Bronchial epithelial cell (primary cell): ENCODE data around the gene PPP2R5E. TPM values are rescaled to one million over a fixed set of nuclear protein-coding genes. Genes with fewer than 3 reads are reported as not detected.

ENCODE experiments used
- DNase-seq: peaks from one replicate; pipeline ENCODE4 v3.0.0-alpha.2; 2010; ENCODE audit warnings: low read depth
- FAIRE-seq: peaks from 2 replicates; lab custom pipeline; 2011; peaks lifted over from hg19 to GRCh38; lab: Jason Lieb, UNC
- H3K27me3 ChIP-seq: 2 replicates; pipeline ENCODE4 v1.5.1; 2011; ENCODE audit warnings: low read length; ENCODE audit not compliant: control insufficient read depth, insufficient read depth
- H3K36me3 ChIP-seq: 2 replicates; pipeline ENCODE4 v1.5.1; 2011; ENCODE audit warnings: low read length; ENCODE audit not compliant: control insufficient read depth, insufficient read depth
- H3K4me3 ChIP-seq: 2 replicates; pipeline ENCODE4 v1.5.1; 2011; ENCODE audit warnings: mild to moderate bottlenecking, low read depth, low read length, control low read depth
- CTCF ChIP-seq: IDR thresholded peaks from 2 replicates; pipeline ENCODE4 v1.5.1; 2011; ENCODE audit warnings: mild to moderate bottlenecking, moderate library complexity, low read length, control low read depth, inconsistent platforms; ENCODE audit not compliant: insufficient read depth, severe bottlenecking
- total RNA-seq: library from RNA; depleted of rRNA; stranded (reverse); fragments of >200 nt; gene quantifications from 2 replicates; pipeline ENCODE4 v1.2.1, GENCODE V29; 2014

The PPP2R5E gene
- total RNA-seq, 1 donor from 2014 or later = 11.6 TPM

GRCh38 chr14:63499701-63500250, 43.4 kb downstream of the PPP2R5E start:
- Histone ChIP-seq H3K36me3 (no peaks in the 10 kb centered on the region), H3K4me3 (no peak overlapping the region), H3K27me3 (no peaks in the 10 kb centered on the region)
- no peak for FAIRE-seq
- no peak for TF ChIP-seq CTCF
- DNase-seq = peak; percentile 56

- H3K27me3 ChIP-seq = no peaks in the 10 kb centered on the region
- no peak overlapping the region for H3K4me3 ChIP-seq
- FAIRE-seq (no peak), DNase-seq (no peak)
- TF ChIP-seq CTCF = no peak
- no peaks in the 10 kb centered on the region for H3K36me3 ChIP-seq
These were observed 46.3 kb downstream of the PPP2R5E start for GRCh38 chr14:63496837-63497400.

- peak; percentile 26 for DNase-seq
- FAIRE-seq = no peak
- TF ChIP-seq CTCF = peak; percentile 38
These were observed 49.9 kb downstream of the PPP2R5E start for GRCh38 chr14:63493246-63493645.

GRCh38 chr14:63492391-63492790, 50.8 kb downstream of the PPP2R5E start:
- Histone ChIP-seq H3K4me3 (no peak overlapping the region), H3K27me3 (no peaks in the 10 kb centered on the region), H3K36me3 (no peaks in the 10 kb centered on the region)
- DNase-seq (peak; percentile 96), FAIRE-seq (no peak)
- TF ChIP-seq CTCF = no peak

More at GRCh38 chr14:63493246-63493645, 49.9 kb downstream of the PPP2R5E start:
- H3K4me3 ChIP-seq = no peak overlapping the region
- no peaks in the 10 kb centered on the region for H3K27me3 ChIP-seq
- no peaks in the 10 kb centered on the region for H3K36me3 ChIP-seq

- H3K27me3 ChIP-seq = no peaks in the 10 kb centered on the region
- H3K36me3 ChIP-seq = no peaks in the 10 kb centered on the region
- no peak for TF ChIP-seq CTCF
- FAIRE-seq = no peak
- no peak overlapping the region for H3K4me3 ChIP-seq
- no peak for DNase-seq
These were observed 55.5 kb downstream of the PPP2R5E start for GRCh38 chr14:63487724-63488123.

- no peaks in the 10 kb centered on the region for H3K27me3 ChIP-seq
- H3K4me3 ChIP-seq = no peak overlapping the region
- DNase-seq (no peak), FAIRE-seq (no peak)
- no peaks in the 10 kb centered on the region for H3K36me3 ChIP-seq
- no peak for TF ChIP-seq CTCF
These were observed 56.4 kb downstream of the PPP2R5E start for GRCh38 chr14:63486738-63487137.
